H1 (cell line): Measurements from ENCODE around the gene EMD. TPM values are rescaled to one million over a fixed set of nuclear protein-coding genes. Genes with fewer than 3 reads are reported as not detected.

Experiments
- CHD1 ChIP-seq: IDR thresholded peaks from 2 replicates; pipeline ENCODE4 v1.6.1; 2012; ENCODE audit warnings: low read depth, low read length, improper control_type of control experiment
- CTBP2 ChIP-seq: IDR thresholded peaks from 2 replicates; pipeline ENCODE4 v1.7.0; 2011; ENCODE audit warnings: borderline replicate concordance, mild to moderate bottlenecking, moderate library complexity, mixed read lengths, low read length; ENCODE audit not compliant: insufficient read depth, insufficient read length
- polyA plus RNA-seq, 7 experiments: library from polyadenylated mRNA; depleted of rRNA in 3 of 7; stranded (reverse) in 5 of 7; unstranded in 2 of 7; fragments of >200 nt in 5 of 7; fragments of 200-250 nt in 2 of 7; gene quantifications; 1 replicate in 5 of 7; 2 replicates in 1 of 7; 4 replicates in 1 of 7; pipeline versions ENCODE4 v1.2.1 to v1.2.3, GENCODE V29; 2011 to 2013; ENCODE audit warnings: missing spikeins in 2 of 7, mixed read lengths in 2 of 7
- total RNA-seq: library from RNA; stranded (reverse); fragmentation: NEBNext Ultra II Directional; extraction: Animal tissue kit (Norgen Biotek cat#: 25700); gene quantifications from 2 replicates; pipeline ENCODE4 v1.2.1, GENCODE V29; 2021

Gene EMD
- total and polyA plus RNA-seq, 2 of the 8 experiments (the other 6 are each of a cell fraction or from before 2014, with no cell fraction given): 45.5 to 109 TPM

DNA sequence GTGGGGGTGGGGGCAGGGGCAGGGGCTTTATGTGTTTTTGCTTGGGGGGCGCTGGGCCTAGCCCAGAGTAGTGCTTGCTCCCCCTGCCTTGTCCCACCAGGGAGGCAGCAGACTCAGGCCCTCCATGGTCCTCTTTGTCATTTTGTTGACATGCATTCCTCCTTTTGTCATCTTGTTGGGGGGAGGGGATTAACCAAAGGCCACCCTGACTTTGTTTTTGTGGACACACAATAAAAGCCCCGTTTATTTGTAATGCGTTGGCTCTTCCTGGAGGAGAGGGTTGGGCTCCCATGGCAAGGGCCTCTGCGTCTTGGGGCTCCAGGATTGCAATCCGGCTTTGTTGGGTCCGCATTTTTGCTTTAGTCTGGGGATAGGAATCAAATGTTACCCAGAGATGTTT, 2.2 kb downstream of the EMD start (continued):
- no peak for TF ChIP-seq CHD1
- no peak for TF ChIP-seq CTBP2
- TF ChIP-seq, all 59 proteins: peak for 11
